Measurements from ENCODE around the gene PHAF1. TPM values are rescaled to one million over a fixed set of nuclear protein-coding genes. Genes with fewer than 3 reads are reported as not detected.

Gene PHAF1
- total and polyA plus RNA-seq, 9 donors, result 12.9 to 22.2 (median 17.8) TPM

- Histone ChIP-seq H3K9me3 (replicated peaks; ENCODE audit: control insufficient read depth, low read depth, low read length) (no peaks in the 10 kb centered on the region), H3K27me3 (ENCODE audit: control insufficient read depth, insufficient read depth, low read length) (peaks cover 12% of the 10 kb centered on the region), H3K4me3 (ENCODE audit: low read length) (no peak overlapping the region), H3K27ac (ENCODE audit: low read length) (no peak overlapping the region), H3K4me1 (ENCODE audit: control insufficient read depth, insufficient read depth, low read length) (peaks cover 2% of the 10 kb centered on the region), H3K36me3 (ENCODE audit: control insufficient read depth, insufficient read depth, low read length) (peaks cover 87% of the 10 kb centered on the region)
- 100% methylated on average over 1 of the region's 2 CpGs for WGBS (ENCODE audit: insufficient coverage)
- no peak for DNase-seq
Observed at GRCh38 chr16:67144943-67145342, 35.2 kb downstream of the PHAF1 start.

GRCh38 chr16:67145746-67146145 lies 36.0 kb downstream of the PHAF1 start:
- no peaks in the 10 kb centered on the region for H3K9me3 ChIP-seq (replicated peaks; ENCODE audit: control insufficient read depth, low read depth, low read length)
- no peak for DNase-seq
- H3K4me1 ChIP-seq (ENCODE audit: control insufficient read depth, insufficient read depth, low read length), result peaks cover 6% of the 10 kb centered on the region
- peaks cover 15% of the 10 kb centered on the region for H3K27me3 ChIP-seq (ENCODE audit: control insufficient read depth, insufficient read depth, low read length)
- H3K4me3 ChIP-seq (ENCODE audit: low read length), result no peak overlapping the region
- peaks cover 79% of the 10 kb centered on the region for H3K36me3 ChIP-seq (ENCODE audit: control insufficient read depth, insufficient read depth, low read length)
- no CpG with 5 or more reads among the region's 2 CpGs for WGBS (ENCODE audit: insufficient coverage)
- H3K27ac ChIP-seq (ENCODE audit: low read length), result no peak overlapping the region

GRCh38 chr16:67146523-67147357 lies 37.0 kb downstream of the PHAF1 start:
- DNase-seq, result no peak
- Histone ChIP-seq H3K27me3 (ENCODE audit: control insufficient read depth, insufficient read depth, low read length) (peaks cover 25% of the 10 kb centered on the region), H3K9me3 (replicated peaks; ENCODE audit: control insufficient read depth, low read depth, low read length) (no peaks in the 10 kb centered on the region), H3K4me1 (ENCODE audit: control insufficient read depth, insufficient read depth, low read length) (peaks cover 16% of the 10 kb centered on the region), H3K27ac (ENCODE audit: low read length) (no peak overlapping the region), H3K4me3 (ENCODE audit: low read length) (no peak overlapping the region), H3K36me3 (ENCODE audit: control insufficient read depth, insufficient read depth, low read length) (peaks cover 69% of the 10 kb centered on the region)
- 91% methylated on average over 6 of the region's 7 CpGs for WGBS (ENCODE audit: insufficient coverage)

DNA sequence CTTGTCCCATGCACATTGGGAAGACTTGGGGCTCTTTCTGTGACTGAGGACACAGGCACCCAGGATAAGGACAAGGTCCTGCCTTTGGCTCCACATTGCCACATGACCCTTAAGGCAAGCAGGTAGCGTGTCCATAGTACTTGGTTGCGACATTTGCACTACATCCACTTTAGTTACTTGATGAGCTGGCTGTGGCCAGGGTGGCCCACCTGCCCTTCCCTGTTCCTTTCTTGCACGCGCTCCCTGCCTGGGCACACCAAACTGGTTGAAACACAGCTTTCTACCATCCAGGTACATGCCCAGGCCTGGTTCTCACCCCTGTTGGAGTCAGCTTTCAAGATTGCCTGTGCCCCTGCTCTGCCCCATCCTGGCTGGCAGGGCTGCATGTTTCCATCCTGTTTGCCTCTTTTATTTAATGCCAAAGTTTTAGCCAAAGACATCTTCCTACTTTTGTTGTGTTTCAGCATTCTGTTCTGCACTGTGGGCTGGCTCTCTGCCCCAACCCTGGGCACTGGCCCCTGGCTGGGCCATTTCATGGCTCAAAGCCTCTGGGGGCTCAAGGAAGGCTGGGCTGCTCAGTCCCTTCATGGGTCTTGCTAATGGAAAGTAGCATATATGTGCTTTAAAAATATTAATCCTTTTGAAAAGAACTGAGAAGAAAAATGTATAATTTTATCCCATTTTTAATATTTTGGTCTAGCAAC lies 37.8 kb downstream of the PHAF1 start:
- Histone ChIP-seq H3K4me3 (ENCODE audit: low read length) (no peak overlapping the region), H3K9me3 (replicated peaks; ENCODE audit: control insufficient read depth, low read depth, low read length) (no peaks in the 10 kb centered on the region), H3K27ac (ENCODE audit: low read length) (no peak overlapping the region), H3K4me1 (ENCODE audit: control insufficient read depth, insufficient read depth, low read length) (peaks cover 18% of the 10 kb centered on the region), H3K36me3 (ENCODE audit: control insufficient read depth, insufficient read depth, low read length) (peaks cover 61% of the 10 kb centered on the region), H3K27me3 (ENCODE audit: control insufficient read depth, insufficient read depth, low read length) (peaks cover 30% of the 10 kb centered on the region)
- DNase-seq, result no peak
- WGBS (ENCODE audit: insufficient coverage), result 97% methylated on average over 4 of the region's 4 CpGs

- Histone ChIP-seq H3K27ac (ENCODE audit: low read length) (no peak overlapping the region), H3K27me3 (ENCODE audit: control insufficient read depth, insufficient read depth, low read length) (peaks cover 37% of the 10 kb centered on the region), H3K36me3 (ENCODE audit: control insufficient read depth, insufficient read depth, low read length) (peaks cover 56% of the 10 kb centered on the region), H3K4me3 (ENCODE audit: low read length) (no peak overlapping the region), H3K9me3 (replicated peaks; ENCODE audit: control insufficient read depth, low read depth, low read length) (no peaks in the 10 kb centered on the region), H3K4me1 (ENCODE audit: control insufficient read depth, insufficient read depth, low read length) (peaks cover 18% of the 10 kb centered on the region)
- DNase-seq, result no peak
- 100% methylated on average over 2 of the region's 2 CpGs for WGBS (ENCODE audit: insufficient coverage)
Observed at GRCh38 chr16:67148221-67148620, 38.5 kb downstream of the PHAF1 start.

DNA sequence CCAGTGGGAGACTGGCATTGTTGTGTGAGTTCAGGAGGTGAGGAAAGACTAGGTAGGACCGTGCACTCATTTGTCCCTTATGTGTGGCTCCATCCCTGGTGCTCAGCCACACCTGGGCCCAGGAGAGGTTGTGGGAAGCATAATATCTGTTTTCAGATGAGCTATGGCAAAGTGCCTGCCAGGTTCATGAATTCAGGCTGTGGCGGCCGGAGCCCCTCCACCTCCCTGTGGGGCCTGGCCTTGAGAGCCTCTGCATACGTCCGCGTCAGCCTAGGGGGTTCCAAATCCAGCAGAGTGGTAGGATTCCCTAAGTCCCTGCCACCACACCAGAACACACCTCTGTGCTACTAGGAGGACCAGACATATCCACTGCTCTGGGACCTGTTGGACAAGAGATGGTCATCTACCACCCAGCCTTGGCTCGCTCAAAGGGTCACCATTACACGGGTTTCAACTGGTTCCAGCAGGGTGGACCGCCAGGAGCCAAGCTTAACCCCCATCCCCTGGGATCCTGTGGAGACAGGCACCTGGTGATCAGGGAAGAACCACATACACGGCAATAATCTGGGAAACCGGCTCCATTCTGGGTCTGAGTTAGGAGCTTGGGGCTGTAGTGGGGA lies 39.0 kb downstream of the PHAF1 start:
- no peaks in the 10 kb centered on the region for H3K9me3 ChIP-seq (replicated peaks; ENCODE audit: control insufficient read depth, low read depth, low read length)
- H3K36me3 ChIP-seq (ENCODE audit: control insufficient read depth, insufficient read depth, low read length), result peaks cover 52% of the 10 kb centered on the region
- WGBS (ENCODE audit: insufficient coverage), result 75% methylated on average over 7 of the region's 11 CpGs
- H3K27me3 ChIP-seq (ENCODE audit: control insufficient read depth, insufficient read depth, low read length), result peaks cover 40% of the 10 kb centered on the region
- no peak overlapping the region for H3K27ac ChIP-seq (ENCODE audit: low read length)
- H3K4me1 ChIP-seq (ENCODE audit: control insufficient read depth, insufficient read depth, low read length), result peaks cover 18% of the 10 kb centered on the region
- DNase-seq, result no peak
- no peak overlapping the region for H3K4me3 ChIP-seq (ENCODE audit: low read length)

DNA sequence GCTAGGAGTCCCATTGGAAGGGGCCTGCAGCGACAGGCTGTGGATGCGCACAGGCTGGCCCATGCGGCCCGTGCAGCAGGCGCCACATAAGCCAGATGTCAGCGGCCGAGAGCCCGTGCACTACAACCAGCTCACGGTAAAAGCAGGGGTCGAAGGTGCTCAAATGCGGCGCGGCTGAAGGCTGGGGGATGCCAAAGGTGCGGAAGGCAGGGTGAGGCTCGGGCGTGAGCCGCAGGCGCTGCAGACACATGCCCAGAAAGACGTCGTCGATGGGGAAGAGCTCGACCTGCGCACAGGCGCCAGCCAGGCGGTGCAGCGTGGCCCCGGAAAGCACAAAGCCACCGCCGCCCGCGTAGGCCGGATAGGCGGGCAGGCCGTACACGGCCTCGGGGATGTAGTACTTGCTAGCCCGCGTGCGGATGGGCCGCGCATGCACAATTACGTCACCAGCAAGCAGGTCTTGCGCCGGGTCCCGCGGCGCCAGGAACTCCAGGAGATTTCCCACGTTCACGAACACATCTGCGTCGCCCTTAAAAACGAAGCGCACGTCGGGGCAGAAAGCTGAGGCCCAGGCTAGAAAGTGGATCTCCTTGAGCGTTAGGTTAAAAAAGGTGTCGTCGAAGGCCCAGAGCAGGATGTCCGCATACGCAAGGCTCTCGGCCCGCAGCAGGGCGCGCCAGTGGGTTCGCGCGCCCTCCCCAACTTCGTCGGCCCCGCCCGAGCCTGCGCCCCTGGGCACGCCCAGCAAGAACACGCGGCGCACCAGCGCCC lies 39.7 kb downstream of the PHAF1 start:
- H3K9me3 ChIP-seq (replicated peaks; ENCODE audit: control insufficient read depth, low read depth, low read length), result no peaks in the 10 kb centered on the region
- peaks cover 45% of the 10 kb centered on the region for H3K36me3 ChIP-seq (ENCODE audit: control insufficient read depth, insufficient read depth, low read length)
- WGBS (ENCODE audit: insufficient coverage), result 39% methylated on average over 77 of the region's 77 CpGs
- no peak overlapping the region for H3K4me3 ChIP-seq (ENCODE audit: low read length)
- H3K27ac ChIP-seq (ENCODE audit: low read length), result no peak overlapping the region
- no peak for DNase-seq
- H3K4me1 ChIP-seq (ENCODE audit: control insufficient read depth, insufficient read depth, low read length), result peaks cover 19% of the 10 kb centered on the region
- peaks cover 47% of the 10 kb centered on the region for H3K27me3 ChIP-seq (ENCODE audit: control insufficient read depth, insufficient read depth, low read length)

- peaks cover 27% of the 10 kb centered on the region for H3K4me1 ChIP-seq (ENCODE audit: control insufficient read depth, insufficient read depth, low read length)
- peak; percentile 94 for DNase-seq
- peaks cover 38% of the 10 kb centered on the region for H3K36me3 ChIP-seq (ENCODE audit: control insufficient read depth, insufficient read depth, low read length)
- no peaks in the 10 kb centered on the region for H3K9me3 ChIP-seq (replicated peaks; ENCODE audit: control insufficient read depth, low read depth, low read length)
- H3K27me3 ChIP-seq (ENCODE audit: control insufficient read depth, insufficient read depth, low read length), result peaks cover 55% of the 10 kb centered on the region
- 2% methylated on average over 94 of the region's 94 CpGs for WGBS (ENCODE audit: insufficient coverage)
- peak overlapping the region; percentile 77 for H3K27ac ChIP-seq (ENCODE audit: low read length)
- H3K4me3 ChIP-seq (ENCODE audit: low read length), result peak overlapping the region; percentile 69
Observed at GRCh38 chr16:67150047-67150832, 40.5 kb downstream of the PHAF1 start.

- under 1% methylated on average over 21 of the region's 34 CpGs for whole genome bisulfite sequencing (ENCODE audit: insufficient coverage)
Observed at GRCh38 chr16:67150833-67151396, 41.2 kb downstream of the PHAF1 start, which contains the start of gene B3GNT9. B3GNT9 (minus strand) TSS chr16:67150998; CDS start chr16:67150485, 513 bp downstream.

More at GRCh38 chr16:67150833-67151396, 41.2 kb downstream of the PHAF1 start, which contains the start of gene B3GNT9:
- Histone ChIP-seq H3K4me1 (ENCODE audit: control insufficient read depth, insufficient read depth, low read length) (peaks cover 32% of the 10 kb centered on the region), H3K9me3 (replicated peaks; ENCODE audit: control insufficient read depth, low read depth, low read length) (no peaks in the 10 kb centered on the region), H3K36me3 (ENCODE audit: control insufficient read depth, insufficient read depth, low read length) (peaks cover 31% of the 10 kb centered on the region), H3K27ac (ENCODE audit: low read length) (peak within 1 kb of the TSS; percentile 77), H3K4me3 (ENCODE audit: low read length) (peak within 1 kb of the TSS; percentile 69), H3K27me3 (ENCODE audit: control insufficient read depth, insufficient read depth, low read length) (peaks cover 60% of the 10 kb centered on the region)
- DNase-seq, result peak; percentile 94
